ENCODE data around the gene TTC27.

DNA sequence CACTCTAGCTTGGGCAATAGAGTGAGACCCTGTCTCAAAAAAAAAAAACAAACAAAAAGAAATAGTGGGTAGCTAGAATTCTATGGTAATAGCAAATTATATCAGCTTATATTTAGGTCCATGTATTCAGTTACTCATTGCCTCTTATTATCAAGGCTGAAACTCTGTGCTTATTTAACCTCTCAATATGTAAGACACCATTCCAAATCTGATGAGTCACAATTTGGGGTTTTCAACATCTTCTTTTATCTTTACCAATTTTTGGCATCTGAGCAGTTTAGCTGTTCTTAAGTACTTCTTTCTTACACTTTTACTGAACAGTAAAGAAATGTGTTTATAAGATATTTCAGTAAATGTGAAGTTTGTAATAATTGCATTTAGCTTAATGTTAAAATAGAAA, 69.3 kb downstream of the TTC27 start:
- TF ChIP-seq ZNF384 (IDR thresholded peaks at IDR 0.05) (no peak), BHLHE40 (IDR thresholded peaks at IDR 0.05; ENCODE audit: borderline replicate concordance) (no peak), FOXK2 (IDR thresholded peaks at IDR 0.05) (no peak), SP1 (IDR thresholded peaks at IDR 0.05) (no peak), TARDBP (IDR thresholded peaks at IDR 0.05) (no peak), FOXM1 (IDR thresholded peaks at IDR 0.05; ENCODE audit: borderline replicate concordance) (no peak), ELF4 (IDR thresholded peaks at IDR 0.05) (no peak), L3MBTL2 (conservative IDR thresholded peaks at IDR 0.05) (no peak)
- TF ChIP-seq, protein P1, sequence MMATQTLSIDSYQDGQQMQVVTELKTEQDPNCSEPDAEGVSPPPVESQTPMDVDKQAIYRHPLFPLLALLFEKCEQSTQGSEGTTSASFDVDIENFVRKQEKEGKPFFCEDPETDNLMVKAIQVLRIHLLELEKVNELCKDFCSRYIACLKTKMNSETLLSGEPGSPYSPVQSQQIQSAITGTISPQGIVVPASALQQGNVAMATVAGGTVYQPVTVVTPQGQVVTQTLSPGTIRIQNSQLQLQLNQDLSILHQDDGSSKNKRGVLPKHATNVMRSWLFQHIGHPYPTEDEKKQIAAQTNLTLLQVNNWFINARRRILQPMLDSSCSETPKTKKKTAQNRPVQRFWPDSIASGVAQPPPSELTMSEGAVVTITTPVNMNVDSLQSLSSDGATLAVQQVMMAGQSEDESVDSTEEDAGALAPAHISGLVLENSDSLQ (IDR thresholded peaks at IDR 0.05): no peak

Data from HEK293T (cell line).